Fibroblast of skin of scalp (primary cell): ENCODE measurements around the gene ELFN1.
"Not testable (repeated sequence)": the region's sequence is repeated elsewhere in the genome, so short reads cannot be mapped to it uniquely, and the experiment has no call there.

Source experiments
- DNase-seq: peaks from one replicate; pipeline ENCODE4 v3.0.0-alpha.2; 2013

ELFN1 gene

DNA sequence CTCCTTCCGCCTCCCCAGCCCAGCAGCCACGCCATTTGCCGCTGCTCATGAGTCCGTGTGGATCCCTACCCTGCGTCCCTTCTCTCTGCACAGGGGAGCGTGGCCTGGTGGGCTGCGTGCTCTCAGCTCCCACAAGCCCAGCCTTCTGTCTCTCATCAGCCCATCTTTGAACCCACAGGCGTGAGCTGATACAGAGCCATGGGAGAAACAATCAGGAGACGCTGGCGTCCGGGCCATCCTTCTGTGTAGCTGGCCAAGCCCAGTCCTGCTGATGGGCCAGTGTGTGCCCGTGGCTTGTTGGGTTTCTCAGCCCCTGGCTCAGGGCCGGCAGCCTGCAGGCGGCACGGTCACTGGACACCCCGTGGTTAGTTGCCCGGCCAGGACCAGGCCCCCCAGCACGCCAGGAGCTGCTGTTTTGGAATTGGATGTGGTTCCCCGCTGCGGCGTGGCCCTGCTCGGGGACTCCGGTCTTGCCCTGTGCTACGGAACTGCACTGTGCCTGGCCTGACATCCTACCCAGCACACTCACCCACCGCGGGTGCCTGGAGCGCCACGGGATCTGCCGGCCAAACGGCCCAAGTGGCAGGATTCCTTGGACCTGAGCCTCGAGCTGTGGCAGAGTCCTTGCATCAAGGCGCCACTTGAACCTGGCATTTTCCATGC, 88.9 kb downstream of the ELFN1 start:
- no peak for DNase-seq

DNA sequence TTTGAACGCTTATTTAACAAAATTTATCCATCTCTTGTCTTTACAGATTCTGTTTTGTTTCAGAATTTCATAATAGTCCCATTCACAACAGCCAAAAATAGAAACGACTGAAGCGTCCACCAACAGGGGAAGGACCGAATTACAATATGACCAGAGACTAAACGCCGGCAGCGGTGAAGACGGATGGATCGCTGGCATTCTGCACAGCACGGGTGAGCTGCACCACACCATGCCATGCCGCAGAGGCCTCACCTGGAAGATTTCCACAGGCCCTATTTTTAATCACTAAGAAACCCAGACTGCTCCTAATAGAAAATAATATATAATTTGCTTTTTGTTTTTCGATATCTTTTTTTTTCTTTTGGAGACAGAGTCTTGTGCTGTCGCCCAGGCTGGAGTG, 91.0 kb downstream of the ELFN1 start:
- DNase-seq: no peak

DNA sequence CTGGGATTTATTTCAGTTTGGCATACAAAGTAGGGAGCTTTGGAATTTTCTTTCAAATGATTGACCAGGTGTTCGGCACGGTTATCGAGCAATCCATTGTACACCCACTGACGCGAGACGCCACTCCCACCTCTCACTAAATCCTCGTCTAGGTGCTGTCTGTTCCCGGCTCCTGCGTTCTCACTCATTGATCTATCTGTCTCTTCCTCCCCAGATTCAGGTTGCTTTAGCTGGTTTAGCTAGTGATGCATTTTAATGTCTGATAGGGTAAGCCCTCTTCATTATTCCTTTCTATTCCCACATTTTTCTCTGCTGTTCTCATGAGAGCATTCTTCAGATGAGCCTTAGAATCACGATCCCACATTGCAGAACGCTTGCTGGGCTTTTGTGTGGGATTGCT, 91.7 kb downstream of the ELFN1 start:
- no peak for DNase-seq

DNA sequence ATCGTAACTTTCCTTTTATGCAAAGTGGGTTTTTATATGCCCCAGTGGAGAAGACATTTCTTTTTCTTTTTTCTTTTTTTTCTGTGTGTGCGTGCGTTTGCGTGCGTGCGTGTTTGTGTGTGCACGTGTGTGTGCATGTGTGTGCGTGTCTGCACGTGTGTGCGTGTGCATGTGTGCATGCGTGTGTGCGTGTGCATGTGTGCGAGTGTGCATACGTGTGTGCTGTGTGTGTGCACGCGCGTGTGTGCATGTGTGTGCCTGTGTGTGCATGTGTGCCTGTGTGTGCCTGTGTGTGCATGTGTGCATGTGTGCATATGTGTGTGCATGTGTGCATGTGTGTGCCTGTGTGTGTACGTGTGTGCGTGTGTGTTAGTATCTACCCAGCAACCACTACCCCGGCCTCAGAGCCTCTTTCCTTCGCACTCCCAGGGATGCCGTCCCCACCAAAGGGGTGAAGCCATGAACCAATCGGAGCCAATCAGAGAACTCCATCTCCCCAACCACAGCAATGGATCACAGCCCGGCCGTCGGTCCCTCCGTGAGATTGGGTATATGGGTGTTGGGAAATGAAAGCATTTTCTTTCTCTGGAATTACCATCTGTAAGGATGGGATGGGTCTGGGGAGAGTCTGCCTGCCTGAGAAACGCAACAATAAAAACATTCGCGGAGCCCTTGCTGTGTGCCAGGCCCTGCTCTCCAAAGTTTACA, 92.3 kb downstream of the ELFN1 start:
- no peak for DNase-seq

DNA sequence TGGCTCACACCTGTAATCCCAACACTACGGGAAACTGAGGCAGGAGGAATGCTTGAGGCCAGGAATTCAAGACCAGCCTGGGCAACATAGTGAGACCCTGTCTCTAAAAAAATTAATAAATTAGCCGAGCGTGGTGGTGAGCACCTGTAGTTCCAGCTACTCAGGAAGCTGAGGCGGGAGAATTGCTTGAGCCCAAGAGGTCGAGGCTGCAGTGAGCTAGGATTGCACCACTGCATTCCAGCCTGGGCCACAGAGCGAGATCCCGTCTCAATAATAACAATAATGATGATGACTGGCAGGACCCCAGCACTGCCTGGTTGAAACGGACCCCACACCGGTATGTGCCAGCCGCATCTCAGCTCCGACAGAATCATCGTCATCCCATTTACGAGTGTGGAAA, 93.0 kb downstream of the ELFN1 start:
- DNase-seq: no peak

DNA sequence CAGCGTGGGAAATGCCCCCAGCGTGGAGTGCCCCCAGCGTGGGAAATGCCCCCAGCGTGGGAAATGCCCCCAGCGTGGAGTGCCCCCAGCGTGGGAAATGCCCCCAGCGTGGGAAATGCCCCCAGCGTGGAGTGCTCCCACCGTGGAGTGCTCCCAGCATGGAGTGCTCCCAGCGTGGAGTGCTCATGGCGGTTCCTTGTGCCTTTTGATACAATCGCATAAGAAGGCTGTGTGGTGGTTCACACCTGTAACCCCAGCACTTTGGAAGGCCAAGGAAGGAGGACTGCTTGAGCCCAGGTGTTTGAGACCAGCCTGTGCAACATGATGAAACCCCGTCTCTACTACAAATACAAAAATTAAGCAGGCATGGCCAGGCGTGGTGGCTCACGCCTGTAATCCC, 93.8 kb downstream of the ELFN1 start:
- DNase-seq: not testable (repeated sequence)

DNA sequence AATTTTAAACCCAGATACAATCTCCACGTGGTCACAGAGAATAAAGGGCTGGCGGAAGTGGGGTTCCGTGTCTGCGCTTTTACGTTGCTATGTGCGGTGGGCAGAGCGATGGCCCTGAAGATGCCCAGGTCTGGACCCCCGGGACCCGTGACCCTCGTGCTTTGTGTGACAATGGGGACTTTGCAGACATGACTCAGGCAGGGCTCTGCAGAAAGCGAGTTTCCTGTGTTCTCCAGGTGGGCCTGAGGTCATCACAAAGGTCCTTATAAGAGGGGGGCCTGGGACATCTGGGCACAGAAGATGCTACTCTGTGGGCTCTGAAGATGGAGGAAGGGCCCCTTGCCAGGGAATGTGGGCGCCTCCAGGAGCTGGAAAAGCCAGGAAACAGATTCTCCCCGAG, 95.3 kb downstream of the ELFN1 start:
- DNase-seq: no peak

DNA sequence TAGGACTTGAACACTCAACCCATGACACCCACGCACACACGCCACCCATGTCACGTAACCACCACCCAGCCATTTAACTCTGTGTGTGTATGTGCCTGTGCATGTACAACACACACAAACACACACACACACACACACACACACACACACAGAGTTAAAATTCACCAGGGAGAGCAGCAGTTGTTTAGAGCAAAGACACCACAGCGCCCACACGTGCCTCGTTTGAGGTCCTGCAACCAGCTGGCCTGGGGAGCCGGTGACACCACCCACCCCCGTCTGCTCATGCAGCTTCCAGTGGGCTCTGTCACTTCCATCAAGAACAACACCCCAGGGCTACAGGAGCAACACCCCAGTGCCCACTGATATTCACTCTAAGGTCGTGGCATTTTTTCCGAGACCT, 97.4 kb downstream of the ELFN1 start:
- DNase-seq: peak; percentile 18

DNA sequence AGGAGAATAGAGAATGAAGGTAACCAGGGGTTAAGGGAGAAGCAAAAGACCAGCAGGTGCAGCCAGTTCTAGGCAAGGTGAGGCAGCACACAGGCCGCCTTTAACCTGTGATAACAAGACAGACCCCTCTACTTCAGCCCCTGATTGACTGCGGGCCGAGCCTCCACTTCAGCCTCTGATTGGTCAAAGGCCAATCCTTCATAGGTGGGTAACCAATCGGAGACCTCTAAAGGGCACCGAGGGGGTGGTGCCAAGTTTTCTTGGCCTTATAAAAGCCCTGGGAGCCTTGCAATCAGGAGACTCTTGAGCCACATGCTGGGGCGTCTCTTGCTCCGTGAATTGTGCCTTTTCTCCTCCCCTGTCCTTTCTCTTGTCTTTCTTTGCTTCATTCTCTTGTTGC, 98.8 kb downstream of the ELFN1 start:
- no peak for DNase-seq

DNA sequence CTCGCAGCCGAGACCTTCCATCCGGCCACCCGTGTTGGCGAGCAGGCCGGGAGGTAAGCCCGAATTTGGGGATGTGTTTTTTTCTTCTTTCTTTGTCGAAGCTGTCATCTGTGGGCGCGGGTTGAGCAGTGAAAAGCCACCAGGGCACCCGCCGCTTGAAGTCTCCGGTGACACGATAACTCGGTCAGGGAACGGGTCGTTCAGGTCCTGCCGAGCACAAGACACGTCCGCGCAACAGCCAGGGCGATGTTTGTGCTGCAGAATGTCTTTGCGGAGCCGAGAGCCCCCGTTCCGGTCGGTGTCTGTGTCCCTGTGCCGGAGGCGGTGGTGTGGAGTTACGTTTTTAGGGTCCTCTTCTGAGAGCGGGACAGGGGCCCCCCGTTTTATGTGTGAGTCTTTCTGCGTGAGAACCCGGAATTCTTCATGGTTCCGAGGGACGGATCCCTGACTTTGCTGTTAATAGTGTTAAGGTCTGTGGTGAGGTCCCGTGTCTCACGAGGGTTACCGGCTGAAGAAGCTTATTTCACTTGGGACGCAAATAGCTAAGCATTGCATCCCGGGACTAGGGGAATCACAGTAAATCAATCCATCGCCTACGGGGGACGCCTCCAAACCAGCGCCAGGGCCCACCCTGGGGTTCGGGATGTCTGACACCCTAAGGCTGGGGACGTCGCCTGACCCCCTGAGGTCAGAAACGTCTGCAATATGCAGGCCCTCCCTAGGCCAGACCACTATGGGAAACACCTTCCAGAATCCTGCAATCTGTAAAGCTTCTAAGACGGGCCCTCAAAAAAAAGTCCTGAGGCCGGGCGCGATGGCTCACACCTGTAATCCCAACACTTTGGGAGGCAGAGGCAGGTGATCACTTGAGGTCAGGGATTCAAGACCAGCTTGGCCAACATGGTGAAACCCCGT, 99.5 kb downstream of the ELFN1 start:
- no peak for DNase-seq

DNA sequence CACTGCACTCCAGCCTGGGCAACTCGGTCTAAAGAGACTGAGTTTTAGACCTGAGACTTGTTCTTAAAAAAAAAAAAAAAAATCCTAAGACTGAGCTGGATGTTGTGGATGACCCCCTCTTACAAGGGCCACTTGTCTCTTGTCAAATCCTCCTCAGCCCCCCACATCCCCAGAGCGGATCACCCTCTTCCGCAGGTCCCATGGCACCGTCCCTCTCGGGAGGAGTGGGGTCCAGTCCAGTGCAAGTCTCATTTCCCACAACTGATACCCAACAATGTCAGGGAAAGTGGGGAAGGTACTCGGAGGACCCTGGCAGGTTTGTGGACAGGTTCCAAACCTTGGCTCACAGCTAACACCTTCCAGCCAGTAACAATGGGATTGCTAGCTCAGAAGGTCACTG, 100.3 kb downstream of the ELFN1 start:
- DNase-seq: no peak

DNA sequence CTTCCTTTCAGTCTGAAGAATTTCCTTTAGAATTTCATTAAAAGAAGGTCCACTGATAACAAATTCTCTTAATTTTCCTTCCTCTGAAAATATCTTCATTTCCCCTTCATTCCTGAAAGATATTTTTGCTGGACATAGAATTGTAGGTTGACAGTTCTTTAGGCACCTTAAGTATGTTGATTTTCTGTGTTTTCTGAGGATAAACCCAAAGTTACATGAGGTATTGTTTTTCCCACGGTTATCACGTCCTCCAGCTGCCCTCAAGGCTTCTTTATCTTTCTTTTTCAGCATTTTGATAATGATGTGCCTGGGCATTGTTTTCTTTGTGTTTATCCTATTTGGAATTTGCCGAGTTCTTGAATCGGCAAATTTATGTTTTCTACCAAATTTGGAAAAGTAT, 105.3 kb downstream of the ELFN1 start:
- DNase-seq: no peak

DNA sequence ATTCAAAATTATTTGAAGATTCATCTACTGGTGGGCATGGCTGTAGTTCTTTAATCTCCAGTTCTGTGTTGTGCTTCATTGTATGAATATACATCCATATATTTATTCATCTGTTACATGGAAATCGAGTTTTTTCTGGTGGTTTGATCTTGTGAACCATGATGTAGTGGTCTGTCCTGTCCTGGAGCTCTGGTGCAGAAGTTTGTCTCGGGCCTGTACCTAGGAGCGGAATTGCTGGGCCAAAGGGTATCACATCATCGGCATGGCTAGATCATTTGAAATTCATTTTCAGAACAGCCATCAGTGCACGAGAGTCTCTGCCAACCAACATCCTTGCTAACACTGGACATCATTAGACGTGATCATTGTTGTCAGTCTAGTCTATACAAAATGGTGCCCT, 107.0 kb downstream of the ELFN1 start:
- DNase-seq: no peak

DNA sequence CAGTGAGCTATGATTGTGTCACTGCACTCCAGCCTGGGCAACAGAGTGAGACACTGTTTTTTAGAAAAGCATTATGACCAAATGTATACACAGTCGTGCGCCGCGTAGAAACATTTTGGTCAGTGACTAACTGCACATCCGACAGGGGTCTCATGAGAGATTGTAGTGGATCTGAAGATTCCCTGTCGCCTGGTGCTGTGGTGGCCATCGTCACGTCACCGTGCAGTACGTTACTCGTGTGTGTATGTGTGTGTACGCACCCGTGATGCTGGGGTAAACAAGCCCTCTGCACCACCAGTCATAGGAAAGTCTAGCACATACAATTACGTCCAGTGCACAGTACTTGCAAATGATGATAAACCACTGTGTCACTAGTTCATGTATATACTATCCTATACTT, 109.4 kb downstream of the ELFN1 start:
- no peak for DNase-seq

DNA sequence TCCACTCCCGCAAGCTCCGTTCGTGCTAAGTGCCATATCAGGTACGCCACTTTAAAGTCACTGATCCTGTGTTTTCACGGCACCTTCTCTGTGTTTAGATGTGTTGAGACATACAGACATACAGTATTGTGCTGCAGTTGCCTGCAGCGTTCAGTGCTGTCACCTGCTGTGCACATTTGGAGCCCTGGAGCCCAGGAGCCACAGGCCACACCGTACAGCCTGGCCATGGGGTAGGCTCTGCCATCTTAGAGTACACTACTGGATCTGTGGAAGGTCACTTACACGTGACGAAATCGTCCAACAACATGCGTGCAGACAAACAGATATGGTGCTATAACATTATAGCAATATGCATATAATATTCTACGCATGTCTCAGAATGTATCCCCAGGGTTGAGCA, 111.3 kb downstream of the ELFN1 start:
- no peak for DNase-seq

DNA sequence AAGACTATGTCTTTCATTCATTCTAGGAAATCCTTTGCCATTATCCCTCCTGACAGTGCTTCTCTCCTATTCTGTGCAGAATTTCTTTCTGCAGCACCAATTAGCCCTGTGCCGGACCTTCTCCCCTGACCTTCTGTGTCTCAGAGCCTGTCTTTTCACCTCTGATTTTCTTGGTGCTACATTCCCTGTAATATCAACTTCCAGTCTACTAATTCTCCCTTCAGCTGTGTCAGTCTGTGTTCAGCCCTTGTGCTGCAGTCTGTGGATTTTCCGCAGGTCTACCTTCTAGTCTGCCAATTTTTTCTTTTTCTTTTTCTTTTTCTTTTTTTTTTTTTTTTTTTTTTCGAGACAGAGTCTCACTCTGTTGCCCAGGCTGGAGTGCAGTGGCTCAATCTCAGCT, 115.8 kb downstream of the ELFN1 start:
- no peak for DNase-seq

DNA sequence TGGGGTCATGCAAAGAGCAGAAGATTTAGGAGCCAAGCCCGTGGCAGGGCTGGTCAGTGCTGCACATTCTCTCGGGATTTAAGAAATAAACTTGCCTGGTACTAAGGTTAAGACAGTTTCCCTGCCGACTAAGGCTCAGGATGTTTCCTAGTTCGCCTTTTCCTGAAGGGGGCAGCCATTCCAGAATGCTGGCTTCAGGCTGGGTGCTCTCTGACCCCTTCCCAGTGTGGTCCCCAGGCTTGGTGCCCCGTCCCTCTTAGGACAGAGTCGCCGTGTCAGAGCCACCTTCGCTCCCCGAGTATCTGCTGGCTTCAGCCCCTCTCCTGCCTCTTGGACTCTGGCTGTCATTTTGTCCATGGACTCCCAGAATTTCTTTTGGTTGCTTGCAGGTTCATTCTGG, 117.2 kb downstream of the ELFN1 start:
- no peak for DNase-seq

DNA sequence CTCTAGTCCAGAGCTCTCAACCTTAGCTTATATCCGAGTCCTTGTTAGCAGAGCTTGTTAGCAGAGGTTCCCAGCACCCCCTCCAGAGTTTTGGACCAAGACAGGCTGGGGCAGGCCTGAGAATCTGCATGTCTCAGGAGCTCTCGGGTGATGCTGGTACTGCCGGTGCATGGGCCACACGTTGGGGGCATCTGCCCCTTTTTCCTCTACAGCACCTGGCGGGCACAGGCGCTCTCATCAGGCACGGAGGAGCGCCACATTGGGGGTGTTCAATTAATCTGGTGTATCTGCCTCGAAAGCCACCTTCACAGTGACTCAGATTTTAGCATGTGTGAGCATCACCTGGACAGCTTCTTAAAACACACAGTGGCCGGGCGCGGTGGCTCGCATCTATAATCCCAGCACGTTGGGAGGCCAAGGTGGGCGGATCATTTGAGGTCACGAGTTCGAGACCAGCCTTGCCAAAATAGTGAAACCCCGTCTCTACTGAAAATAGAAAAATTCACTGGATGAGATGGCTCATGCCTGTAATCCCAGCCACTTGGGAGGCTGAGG, 117.7 kb downstream of the ELFN1 start:
- no peak for DNase-seq

DNA sequence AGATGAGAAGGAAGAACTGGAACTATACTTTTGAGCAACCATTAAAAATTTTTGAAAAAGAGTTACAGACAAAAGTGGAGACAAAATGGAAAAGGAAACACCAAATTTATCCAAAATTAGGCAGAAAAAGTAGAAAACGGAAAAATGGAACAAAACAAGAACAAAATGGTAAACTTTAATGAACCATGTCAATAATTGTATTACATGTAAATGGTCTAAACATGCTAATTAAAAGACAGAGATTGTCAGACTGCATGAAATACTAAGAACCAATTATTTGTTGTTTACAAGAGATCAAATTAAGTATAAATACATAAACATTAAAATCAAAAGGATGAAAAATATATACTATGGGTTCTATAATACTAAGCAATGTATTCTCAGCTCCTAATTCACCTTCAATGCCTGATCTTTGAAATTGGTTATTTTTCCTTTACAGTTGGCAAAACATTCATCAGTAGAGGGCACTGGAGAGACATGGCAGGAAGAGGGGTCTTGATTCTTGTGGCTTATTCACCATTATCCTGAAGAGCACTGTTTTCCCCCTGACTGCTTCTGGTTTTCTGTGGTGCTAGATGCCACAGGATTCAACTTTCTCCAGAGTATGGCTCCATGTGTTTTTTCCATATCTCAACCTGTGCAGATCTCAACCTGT, 124.9 kb downstream of the ELFN1 start:
- DNase-seq: peak; percentile 23
